Ishikawa (cell line): ENCODE results near the gene SEMA4F.
A peak's percentile ranks its signal among the peaks of the same experiment; 100 is the strongest.

ENCODE experiments used
- CEBPB ChIP-seq: IDR thresholded peaks from 2 replicates; pipeline ENCODE4 v1.6.1; 2012
- CREB1 ChIP-seq: IDR thresholded peaks from 2 replicates; pipeline ENCODE4 v1.6.1; 2012; ENCODE audit warnings: low read depth
- EGR1 ChIP-seq: IDR thresholded peaks from 2 replicates; pipeline ENCODE4 v1.6.1; 2012
- EP300 ChIP-seq: IDR thresholded peaks from 2 replicates; pipeline ENCODE4 v1.6.1; 2012; ENCODE audit warnings: borderline replicate concordance
- FOXM1 ChIP-seq: IDR thresholded peaks from 2 replicates; pipeline ENCODE4 v1.6.1; 2012; ENCODE audit warnings: low read depth, borderline replicate concordance
- NFIC ChIP-seq: IDR thresholded peaks from 2 replicates; pipeline ENCODE4 v1.6.1; 2012
- RAD21 ChIP-seq: IDR thresholded peaks from 2 replicates; pipeline ENCODE4 v1.6.1; 2012; ENCODE audit warnings: low read depth
- TAF1 ChIP-seq: IDR thresholded peaks from 2 replicates; pipeline ENCODE4 v1.6.1; 2012; ENCODE audit warnings: low read depth, mild to moderate bottlenecking
- TCF12 ChIP-seq: IDR thresholded peaks from 2 replicates; pipeline ENCODE4 v1.6.1; 2012; ENCODE audit warnings: low read depth
- TEAD4 ChIP-seq: IDR thresholded peaks from 2 replicates; pipeline ENCODE4 v1.6.1; 2012
- YY1 ChIP-seq: IDR thresholded peaks from 2 replicates; pipeline ENCODE4 v1.6.1; 2012; ENCODE audit warnings: low read depth
- ZBTB7A ChIP-seq: IDR thresholded peaks from 2 replicates; pipeline ENCODE4 v1.6.1; 2012; ENCODE audit warnings: low read depth
- TF ChIP-seq, protein P1 (sequence below): IDR thresholded peaks from 2 replicates; pipeline ENCODE4 v1.6.1; 2012
- TF ChIP-seq, protein P2 (sequence below): IDR thresholded peaks from 2 replicates; pipeline ENCODE4 v1.6.1; 2012; ENCODE audit warnings: low read depth, mild to moderate bottlenecking
- TF ChIP-seq, protein P3 (sequence below): IDR thresholded peaks from 2 replicates; pipeline ENCODE4 v1.6.1; 2012

SEMA4F gene

DNA sequence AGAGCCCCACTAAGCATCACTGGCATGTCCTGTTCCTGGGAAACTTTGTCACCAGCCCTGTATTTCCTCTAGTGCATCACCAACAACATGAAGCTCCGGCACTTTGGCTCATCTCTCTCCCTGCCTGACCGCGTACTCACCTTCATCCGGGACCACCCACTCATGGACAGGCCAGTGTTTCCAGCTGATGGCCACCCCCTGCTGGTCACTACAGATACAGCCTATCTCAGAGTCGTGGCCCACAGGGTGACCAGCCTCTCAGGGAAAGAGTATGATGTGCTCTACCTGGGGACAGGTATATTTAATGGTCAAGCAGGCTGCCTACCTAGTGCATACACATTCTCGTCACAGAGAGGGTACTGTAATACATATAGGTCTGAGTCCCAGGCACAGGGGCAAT is 21.0 kb downstream of the SEMA4F start:
- no peak for TF ChIP-seq TAF1
- peak; percentile 32; the same call in 1 of the 2 replicates for TF ChIP-seq RAD21

DNA sequence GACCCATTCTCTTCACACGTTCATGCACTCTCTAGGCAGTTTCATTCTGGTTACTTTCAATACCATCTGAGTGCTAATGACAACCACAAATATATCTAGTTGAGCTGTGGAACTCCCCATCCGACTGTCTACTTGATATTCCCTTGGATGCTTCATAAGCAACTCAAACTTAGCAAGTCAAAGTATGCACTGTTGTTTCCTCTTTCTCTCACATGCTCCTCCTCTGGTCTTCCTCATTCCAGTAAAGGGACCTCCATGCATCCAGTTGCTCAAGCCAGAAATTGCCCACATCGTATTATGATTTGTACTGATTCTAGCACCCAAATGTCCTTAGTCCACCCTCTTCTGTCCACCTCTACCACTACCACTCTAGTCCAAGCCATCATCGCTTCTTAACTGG is 22.3 kb downstream of the SEMA4F start:
- TF ChIP-seq, protein P1, sequence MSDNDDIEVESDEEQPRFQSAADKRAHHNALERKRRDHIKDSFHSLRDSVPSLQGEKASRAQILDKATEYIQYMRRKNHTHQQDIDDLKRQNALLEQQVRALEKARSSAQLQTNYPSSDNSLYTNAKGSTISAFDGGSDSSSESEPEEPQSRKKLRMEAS: no peak
- TF ChIP-seq TAF1 (no peak), TEAD4 (no peak), RAD21 (no peak), FOXM1 (no peak)
- TF ChIP-seq, protein P2, sequence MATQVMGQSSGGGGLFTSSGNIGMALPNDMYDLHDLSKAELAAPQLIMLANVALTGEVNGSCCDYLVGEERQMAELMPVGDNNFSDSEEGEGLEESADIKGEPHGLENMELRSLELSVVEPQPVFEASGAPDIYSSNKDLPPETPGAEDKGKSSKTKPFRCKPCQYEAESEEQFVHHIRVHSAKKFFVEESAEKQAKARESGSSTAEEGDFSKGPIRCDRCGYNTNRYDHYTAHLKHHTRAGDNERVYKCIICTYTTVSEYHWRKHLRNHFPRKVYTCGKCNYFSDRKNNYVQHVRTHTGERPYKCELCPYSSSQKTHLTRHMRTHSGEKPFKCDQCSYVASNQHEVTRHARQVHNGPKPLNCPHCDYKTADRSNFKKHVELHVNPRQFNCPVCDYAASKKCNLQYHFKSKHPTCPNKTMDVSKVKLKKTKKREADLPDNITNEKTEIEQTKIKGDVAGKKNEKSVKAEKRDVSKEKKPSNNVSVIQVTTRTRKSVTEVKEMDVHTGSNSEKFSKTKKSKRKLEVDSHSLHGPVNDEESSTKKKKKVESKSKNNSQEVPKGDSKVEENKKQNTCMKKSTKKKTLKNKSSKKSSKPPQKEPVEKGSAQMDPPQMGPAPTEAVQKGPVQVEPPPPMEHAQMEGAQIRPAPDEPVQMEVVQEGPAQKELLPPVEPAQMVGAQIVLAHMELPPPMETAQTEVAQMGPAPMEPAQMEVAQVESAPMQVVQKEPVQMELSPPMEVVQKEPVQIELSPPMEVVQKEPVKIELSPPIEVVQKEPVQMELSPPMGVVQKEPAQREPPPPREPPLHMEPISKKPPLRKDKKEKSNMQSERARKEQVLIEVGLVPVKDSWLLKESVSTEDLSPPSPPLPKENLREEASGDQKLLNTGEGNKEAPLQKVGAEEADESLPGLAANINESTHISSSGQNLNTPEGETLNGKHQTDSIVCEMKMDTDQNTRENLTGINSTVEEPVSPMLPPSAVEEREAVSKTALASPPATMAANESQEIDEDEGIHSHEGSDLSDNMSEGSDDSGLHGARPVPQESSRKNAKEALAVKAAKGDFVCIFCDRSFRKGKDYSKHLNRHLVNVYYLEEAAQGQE: no peak

DNA sequence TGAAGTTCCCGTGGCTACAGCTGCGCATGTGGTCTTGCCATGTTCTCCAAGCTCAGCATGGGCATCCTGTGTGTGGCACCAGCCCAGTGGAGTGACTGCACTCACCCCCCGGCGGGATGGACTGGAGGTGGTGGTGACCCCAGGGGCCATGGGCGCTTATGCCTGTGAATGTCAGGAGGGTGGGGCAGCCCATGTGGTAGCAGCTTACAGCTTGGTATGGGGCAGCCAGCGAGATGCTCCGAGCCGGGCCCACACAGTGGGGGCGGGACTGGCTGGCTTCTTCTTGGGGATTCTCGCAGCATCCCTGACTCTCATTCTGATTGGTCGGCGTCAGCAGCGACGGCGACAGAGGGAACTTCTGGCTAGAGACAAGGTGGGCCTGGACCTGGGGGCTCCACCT is 25.6 kb downstream of the SEMA4F start:
- no peak for TF ChIP-seq RAD21
- no peak for TF ChIP-seq ZBTB7A
- no peak for TF ChIP-seq TAF1
- no peak for TF ChIP-seq TCF12
- TF ChIP-seq, protein P2: no peak
- TF ChIP-seq EP300: no peak
- TF ChIP-seq, protein P3, sequence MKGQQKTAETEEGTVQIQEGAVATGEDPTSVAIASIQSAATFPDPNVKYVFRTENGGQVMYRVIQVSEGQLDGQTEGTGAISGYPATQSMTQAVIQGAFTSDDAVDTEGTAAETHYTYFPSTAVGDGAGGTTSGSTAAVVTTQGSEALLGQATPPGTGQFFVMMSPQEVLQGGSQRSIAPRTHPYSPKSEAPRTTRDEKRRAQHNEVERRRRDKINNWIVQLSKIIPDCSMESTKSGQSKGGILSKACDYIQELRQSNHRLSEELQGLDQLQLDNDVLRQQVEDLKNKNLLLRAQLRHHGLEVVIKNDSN: no peak
- no peak for TF ChIP-seq YY1
- TF ChIP-seq NFIC: no peak
- TF ChIP-seq CEBPB: no peak
- TF ChIP-seq TEAD4: no peak

DNA sequence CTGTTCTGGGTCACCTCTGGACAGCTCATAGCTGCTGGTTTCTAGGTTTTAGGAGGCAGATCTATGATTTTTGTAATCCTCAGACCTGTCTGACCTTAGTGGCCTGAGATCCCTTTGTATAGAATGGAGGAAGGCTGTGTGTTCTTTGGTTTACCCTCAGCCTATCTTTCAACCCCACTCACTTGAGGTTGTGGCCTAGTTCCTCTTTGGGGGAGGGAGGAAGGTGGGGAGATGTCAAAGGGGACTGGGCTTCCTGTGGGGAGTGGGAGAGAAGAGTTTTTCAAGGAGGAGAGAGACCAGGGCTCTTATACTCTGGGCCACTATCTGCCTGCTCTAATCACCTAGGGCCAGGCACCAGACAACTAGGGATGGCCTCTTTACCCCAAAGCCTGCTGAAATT is 28.5 kb downstream of the SEMA4F start:
- TF ChIP-seq RAD21: no peak
- TF ChIP-seq, protein P1: no peak
- TF ChIP-seq TAF1: no peak
- no peak for TF ChIP-seq TEAD4
- TF ChIP-seq TCF12: no peak
- no peak for TF ChIP-seq CREB1
- no peak for TF ChIP-seq CEBPB

DNA sequence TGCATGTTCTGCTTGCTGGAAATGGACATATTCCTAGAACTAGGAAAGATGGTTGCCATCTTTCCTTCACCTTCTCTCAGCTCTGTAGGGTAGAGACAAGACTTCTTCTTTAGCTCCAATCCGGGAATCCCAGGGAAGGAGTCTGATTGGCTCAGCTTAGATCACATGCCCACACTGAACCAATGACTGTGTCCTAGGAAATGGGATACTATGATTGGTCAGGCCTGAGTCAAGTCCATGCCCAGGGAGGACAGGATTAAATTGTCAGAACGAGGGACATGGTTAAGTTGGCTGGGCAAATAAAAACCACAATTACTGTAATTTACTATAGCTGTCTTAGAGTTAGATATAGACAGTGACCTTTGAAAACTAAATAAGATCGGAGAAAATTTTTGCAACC is 31.4 kb downstream of the SEMA4F start:
- TF ChIP-seq, protein P3: peak; percentile 80
- no peak for TF ChIP-seq CREB1

DNA sequence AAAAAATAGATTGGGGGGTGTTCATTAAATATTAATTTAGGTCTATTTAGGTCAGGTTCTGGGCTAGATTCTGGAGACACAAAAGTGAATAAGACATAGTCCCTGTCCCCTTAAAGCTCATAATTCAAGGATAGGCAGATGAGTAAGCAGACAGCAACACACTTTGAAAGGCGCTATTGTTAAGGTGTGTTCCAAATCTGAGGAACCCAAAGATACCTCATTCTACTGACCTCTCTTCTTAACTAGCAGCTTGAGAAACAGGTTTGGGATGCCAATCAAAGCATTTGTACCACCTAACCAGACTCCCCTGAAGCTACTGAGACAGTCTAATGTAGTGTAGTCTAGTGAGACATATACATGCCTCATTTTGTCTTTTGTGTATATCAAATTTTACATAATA is 34.8 kb downstream of the SEMA4F start:
- TF ChIP-seq TAF1 (no peak), TCF12 (no peak), FOXM1 (no peak), CEBPB (no peak), TEAD4 (no peak), EP300 (no peak), ZBTB7A (no peak), RAD21 (no peak), EGR1 (no peak)
- TF ChIP-seq, protein P1: no peak
- TF ChIP-seq, protein P3: no peak

DNA sequence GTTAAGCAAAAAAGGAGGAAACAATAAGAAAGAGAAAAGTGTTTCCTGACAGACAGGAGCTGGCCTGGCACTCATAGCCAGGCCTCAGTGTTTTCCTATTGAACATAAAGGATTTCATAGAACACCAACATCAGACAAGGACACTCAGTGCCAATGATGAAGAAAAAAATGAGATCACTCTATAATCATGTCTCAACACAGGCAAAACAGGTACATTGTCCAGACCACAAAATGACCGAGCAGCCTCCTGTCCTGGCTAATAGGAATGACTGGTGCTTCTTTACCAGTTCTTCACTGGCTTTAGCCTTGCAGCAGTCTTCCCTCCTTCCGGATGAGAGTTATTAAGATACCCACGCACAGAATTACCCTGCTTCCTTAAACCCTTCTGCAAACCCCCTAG is 35.6 kb downstream of the SEMA4F start:
- no peak for TF ChIP-seq CREB1
- TF ChIP-seq FOXM1: no peak
- TF ChIP-seq, protein P1: no peak
- no peak for TF ChIP-seq YY1
- TF ChIP-seq, protein P3: no peak
- no peak for TF ChIP-seq TCF12
- no peak for TF ChIP-seq NFIC
- TF ChIP-seq, protein P2: no peak
- no peak for TF ChIP-seq CEBPB
- TF ChIP-seq RAD21: no peak
- TF ChIP-seq TEAD4: no peak
